ENCODE results near the gene C3. TPM values are rescaled to one million over a fixed set of nuclear protein-coding genes. Genes with fewer than 3 reads are reported as not detected.
"Not testable (repeated sequence)": the region's sequence is repeated elsewhere in the genome, so short reads cannot be mapped to it uniquely, and the experiment has no call there.

C3 gene
- total and polyA plus RNA-seq, 4 donors, result 72.9 to 163 (median 111) TPM

- 87% methylated on average over 8 of the region's 12 CpGs for WGBS (ENCODE audit: insufficient coverage)
- H3K4me1 ChIP-seq (ENCODE audit: control insufficient read depth, insufficient read depth, low read length); H3K4me3 ChIP-seq (ENCODE audit: low read depth, low read length); DNase-seq (ENCODE audit: low read depth in 4 of 6, low spot score in 6 of 6); H3K27ac ChIP-seq (ENCODE audit: low read depth, low read length); H3K9me3 ChIP-seq (ENCODE audit: control insufficient read depth, insufficient read depth, low read length); H3K36me3 ChIP-seq (ENCODE audit: control insufficient read depth, insufficient read depth, low read length): not testable (repeated sequence)
- peaks cover 22% of the 10 kb centered on the region for H3K27me3 ChIP-seq (ENCODE audit: control insufficient read depth, insufficient read depth, low read length)
These were observed 11.5 kb downstream of the C3 start for GRCh38 chr19:6708913-6709312.

- DNase-seq (ENCODE audit: low read depth in 4 of 6, low spot score in 6 of 6), result no peak
- WGBS (ENCODE audit: insufficient coverage), result 80% methylated on average over 3 of the region's 3 CpGs
- Histone ChIP-seq H3K27me3 (ENCODE audit: control insufficient read depth, insufficient read depth, low read length) (peaks cover 22% of the 10 kb centered on the region), H3K4me1 (ENCODE audit: control insufficient read depth, insufficient read depth, low read length) (no peaks in the 10 kb centered on the region), H3K4me3 (ENCODE audit: low read depth, low read length) (no peak overlapping the region), H3K36me3 (ENCODE audit: control insufficient read depth, insufficient read depth, low read length) (peaks cover 2% of the 10 kb centered on the region), H3K9me3 (ENCODE audit: control insufficient read depth, insufficient read depth, low read length) (no peaks in the 10 kb centered on the region), H3K27ac (ENCODE audit: low read depth, low read length) (no peak overlapping the region)
These were observed 12.1 kb downstream of the C3 start for GRCh38 chr19:6708346-6708745.

GRCh38 chr19:6707658-6708018 is 12.8 kb downstream of the C3 start:
- no peak overlapping the region for H3K27ac ChIP-seq (ENCODE audit: low read depth, low read length)
- no peaks in the 10 kb centered on the region for H3K4me1 ChIP-seq (ENCODE audit: control insufficient read depth, insufficient read depth, low read length)
- 74% methylated on average over 16 of the region's 16 CpGs for WGBS (ENCODE audit: insufficient coverage)
- H3K9me3 ChIP-seq (ENCODE audit: control insufficient read depth, insufficient read depth, low read length), result no peaks in the 10 kb centered on the region
- no peak for DNase-seq (ENCODE audit: low read depth in 4 of 6, low spot score in 6 of 6)
- H3K27me3 ChIP-seq (ENCODE audit: control insufficient read depth, insufficient read depth, low read length), result peaks cover 22% of the 10 kb centered on the region
- H3K36me3 ChIP-seq (ENCODE audit: control insufficient read depth, insufficient read depth, low read length), result peaks cover 2% of the 10 kb centered on the region
- no peak overlapping the region for H3K4me3 ChIP-seq (ENCODE audit: low read depth, low read length)

- no peak overlapping the region for H3K4me3 ChIP-seq (ENCODE audit: low read depth, low read length)
- 87% methylated on average over 30 of the region's 44 CpGs for WGBS (ENCODE audit: insufficient coverage)
- H3K27me3 ChIP-seq (ENCODE audit: control insufficient read depth, insufficient read depth, low read length), result peaks cover 19% of the 10 kb centered on the region
- no peaks in the 10 kb centered on the region for H3K9me3 ChIP-seq (ENCODE audit: control insufficient read depth, insufficient read depth, low read length)
- no peaks in the 10 kb centered on the region for H3K4me1 ChIP-seq (ENCODE audit: control insufficient read depth, insufficient read depth, low read length)
- no peak for DNase-seq (ENCODE audit: low read depth in 4 of 6, low spot score in 6 of 6)
- no peak overlapping the region for H3K27ac ChIP-seq (ENCODE audit: low read depth, low read length)
- no peaks in the 10 kb centered on the region for H3K36me3 ChIP-seq (ENCODE audit: control insufficient read depth, insufficient read depth, low read length)
These were observed 13.3 kb downstream of the C3 start for GRCh38 chr19:6707011-6707657.

GRCh38 chr19:6706633-6706958 is 13.9 kb downstream of the C3 start:
- Histone ChIP-seq H3K4me1 (ENCODE audit: control insufficient read depth, insufficient read depth, low read length) (no peaks in the 10 kb centered on the region), H3K27ac (ENCODE audit: low read depth, low read length) (no peak overlapping the region), H3K9me3 (ENCODE audit: control insufficient read depth, insufficient read depth, low read length) (no peaks in the 10 kb centered on the region), H3K27me3 (ENCODE audit: control insufficient read depth, insufficient read depth, low read length) (peaks cover 14% of the 10 kb centered on the region), H3K36me3 (ENCODE audit: control insufficient read depth, insufficient read depth, low read length) (no peaks in the 10 kb centered on the region), H3K4me3 (ENCODE audit: low read depth, low read length) (no peak overlapping the region)
- no peak for DNase-seq (ENCODE audit: low read depth in 4 of 6, low spot score in 6 of 6)
- WGBS (ENCODE audit: insufficient coverage), result 60% methylated on average over 1 of the region's 3 CpGs

- H3K9me3 ChIP-seq (ENCODE audit: control insufficient read depth, insufficient read depth, low read length), result no peaks in the 10 kb centered on the region
- H3K27me3 ChIP-seq (ENCODE audit: control insufficient read depth, insufficient read depth, low read length), result peaks cover 10% of the 10 kb centered on the region
- H3K4me1 ChIP-seq (ENCODE audit: control insufficient read depth, insufficient read depth, low read length), result no peaks in the 10 kb centered on the region
- 75% methylated on average over 10 of the region's 11 CpGs for WGBS (ENCODE audit: insufficient coverage)
- DNase-seq (ENCODE audit: low read depth in 4 of 6, low spot score in 6 of 6), result no peak
- no peak overlapping the region for H3K27ac ChIP-seq (ENCODE audit: low read depth, low read length)
- H3K36me3 ChIP-seq (ENCODE audit: control insufficient read depth, insufficient read depth, low read length), result no peaks in the 10 kb centered on the region
- H3K4me3 ChIP-seq (ENCODE audit: low read depth, low read length), result no peak overlapping the region
These were observed 14.4 kb downstream of the C3 start for GRCh38 chr19:6705931-6706632.

GRCh38 chr19:6700586-6701316 is 19.7 kb downstream of the C3 start:
- no peaks in the 10 kb centered on the region for H3K9me3 ChIP-seq (ENCODE audit: control insufficient read depth, insufficient read depth, low read length)
- no peak overlapping the region for H3K27ac ChIP-seq (ENCODE audit: low read depth, low read length)
- no peaks in the 10 kb centered on the region for H3K4me1 ChIP-seq (ENCODE audit: control insufficient read depth, insufficient read depth, low read length)
- no peak for DNase-seq (ENCODE audit: low read depth in 4 of 6, low spot score in 6 of 6)
- no peaks in the 10 kb centered on the region for H3K36me3 ChIP-seq (ENCODE audit: control insufficient read depth, insufficient read depth, low read length)
- no peaks in the 10 kb centered on the region for H3K27me3 ChIP-seq (ENCODE audit: control insufficient read depth, insufficient read depth, low read length)
- H3K4me3 ChIP-seq (ENCODE audit: low read depth, low read length), result no peak overlapping the region
- WGBS (ENCODE audit: insufficient coverage), result 90% methylated on average over 6 of the region's 8 CpGs

GRCh38 chr19:6699935-6700334 is 20.5 kb downstream of the C3 start:
- Histone ChIP-seq H3K27me3 (ENCODE audit: control insufficient read depth, insufficient read depth, low read length) (no peaks in the 10 kb centered on the region), H3K4me1 (ENCODE audit: control insufficient read depth, insufficient read depth, low read length) (no peaks in the 10 kb centered on the region), H3K27ac (ENCODE audit: low read depth, low read length) (no peak overlapping the region), H3K36me3 (ENCODE audit: control insufficient read depth, insufficient read depth, low read length) (no peaks in the 10 kb centered on the region), H3K9me3 (ENCODE audit: control insufficient read depth, insufficient read depth, low read length) (no peaks in the 10 kb centered on the region), H3K4me3 (ENCODE audit: low read depth, low read length) (no peak overlapping the region)
- no peak for DNase-seq (ENCODE audit: low read depth in 4 of 6, low spot score in 6 of 6)

- WGBS (ENCODE audit: insufficient coverage), result 76% methylated on average over 12 of the region's 13 CpGs
- Histone ChIP-seq H3K36me3 (ENCODE audit: control insufficient read depth, insufficient read depth, low read length) (no peaks in the 10 kb centered on the region), H3K27ac (ENCODE audit: low read depth, low read length) (no peak overlapping the region), H3K4me3 (ENCODE audit: low read depth, low read length) (no peak overlapping the region), H3K4me1 (ENCODE audit: control insufficient read depth, insufficient read depth, low read length) (no peaks in the 10 kb centered on the region), H3K9me3 (ENCODE audit: control insufficient read depth, insufficient read depth, low read length) (no peaks in the 10 kb centered on the region), H3K27me3 (ENCODE audit: control insufficient read depth, insufficient read depth, low read length) (no peaks in the 10 kb centered on the region)
- DNase-seq (ENCODE audit: low read depth in 4 of 6, low spot score in 6 of 6), result no peak
These were observed 23.2 kb downstream of the C3 start for GRCh38 chr19:6697291-6697690.

All from spinal cord (tissue), 10 donors.